Measurements from ENCODE around the gene NEK10.
"Not testable (repeated sequence)": the region's sequence is repeated elsewhere in the genome, so short reads cannot be mapped to it uniquely, and the experiment has no call there.

NEK10 gene, protein sequence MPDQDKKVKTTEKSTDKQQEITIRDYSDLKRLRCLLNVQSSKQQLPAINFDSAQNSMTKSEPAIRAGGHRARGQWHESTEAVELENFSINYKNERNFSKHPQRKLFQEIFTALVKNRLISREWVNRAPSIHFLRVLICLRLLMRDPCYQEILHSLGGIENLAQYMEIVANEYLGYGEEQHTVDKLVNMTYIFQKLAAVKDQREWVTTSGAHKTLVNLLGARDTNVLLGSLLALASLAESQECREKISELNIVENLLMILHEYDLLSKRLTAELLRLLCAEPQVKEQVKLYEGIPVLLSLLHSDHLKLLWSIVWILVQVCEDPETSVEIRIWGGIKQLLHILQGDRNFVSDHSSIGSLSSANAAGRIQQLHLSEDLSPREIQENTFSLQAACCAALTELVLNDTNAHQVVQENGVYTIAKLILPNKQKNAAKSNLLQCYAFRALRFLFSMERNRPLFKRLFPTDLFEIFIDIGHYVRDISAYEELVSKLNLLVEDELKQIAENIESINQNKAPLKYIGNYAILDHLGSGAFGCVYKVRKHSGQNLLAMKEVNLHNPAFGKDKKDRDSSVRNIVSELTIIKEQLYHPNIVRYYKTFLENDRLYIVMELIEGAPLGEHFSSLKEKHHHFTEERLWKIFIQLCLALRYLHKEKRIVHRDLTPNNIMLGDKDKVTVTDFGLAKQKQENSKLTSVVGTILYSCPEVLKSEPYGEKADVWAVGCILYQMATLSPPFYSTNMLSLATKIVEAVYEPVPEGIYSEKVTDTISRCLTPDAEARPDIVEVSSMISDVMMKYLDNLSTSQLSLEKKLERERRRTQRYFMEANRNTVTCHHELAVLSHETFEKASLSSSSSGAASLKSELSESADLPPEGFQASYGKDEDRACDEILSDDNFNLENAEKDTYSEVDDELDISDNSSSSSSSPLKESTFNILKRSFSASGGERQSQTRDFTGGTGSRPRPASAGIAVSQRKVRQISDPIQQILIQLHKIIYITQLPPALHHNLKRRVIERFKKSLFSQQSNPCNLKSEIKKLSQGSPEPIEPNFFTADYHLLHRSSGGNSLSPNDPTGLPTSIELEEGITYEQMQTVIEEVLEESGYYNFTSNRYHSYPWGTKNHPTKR

DNA sequence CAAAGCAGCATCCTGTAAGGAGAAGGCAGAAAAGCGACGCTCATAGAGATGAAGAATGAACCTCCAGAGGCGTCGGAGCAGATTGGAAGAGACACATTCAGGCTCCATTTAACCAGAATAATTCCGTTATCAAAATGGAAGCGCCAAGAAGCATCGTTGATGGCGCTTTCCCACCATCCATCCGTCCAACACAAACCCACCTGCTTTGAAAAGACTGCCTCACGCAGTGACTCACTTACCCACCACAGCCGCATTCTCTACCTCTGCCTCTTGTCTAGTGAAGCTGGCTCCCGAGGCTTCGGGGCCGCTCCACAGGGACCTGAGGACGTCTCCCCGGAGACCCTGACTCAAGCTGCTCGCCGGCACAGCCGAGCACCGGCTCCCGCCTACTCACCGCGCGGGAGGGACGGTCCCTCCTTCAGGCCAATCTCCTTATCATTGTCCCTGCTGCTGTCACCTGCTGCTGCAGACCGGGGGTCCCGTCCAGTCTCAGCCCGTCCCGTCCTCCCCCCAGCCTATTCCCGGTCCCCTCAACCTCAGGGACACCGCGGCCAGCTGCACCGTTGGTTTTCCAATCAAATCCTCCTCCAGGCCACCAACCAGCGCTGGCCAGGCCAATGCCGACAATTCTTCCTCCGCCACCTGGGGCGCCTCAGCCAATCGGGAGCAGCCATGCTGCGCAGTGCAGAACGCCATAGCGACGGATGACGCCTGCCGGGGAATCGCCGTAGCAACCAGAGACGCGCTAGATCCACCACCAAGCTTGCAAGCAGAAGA, at the start of gene NEK10:
TSS of gene NEK10 (minus strand) at position 553 of the 777 bp plus-strand sequence. CDS start 16,501 bp downstream, outside the sequence.
- no peak for DNase-seq (ENCODE audit: low read depth, low spot score)
- Histone ChIP-seq H3K36me3 (ENCODE audit: insufficient read depth, low read length) (no peaks in the 10 kb centered on the region), H3K4me3 (peak within 1 kb of the TSS; percentile 76), H3K9ac (ENCODE audit: insufficient read length) (no peak within 1 kb of the TSS), H3K9me3 (ENCODE audit: low read depth, low read length) (no peaks in the 10 kb centered on the region), H3K27ac (no peak within 1 kb of the TSS)
- TF ChIP-seq FOXP2 (optimal IDR thresholded peaks at IDR 0.05; ENCODE audit: control extremely low read depth, extremely low read length, insufficient read depth) (no peak), EZH2 (IDR thresholded peaks at IDR 0.05) (no peak), POLR2AphosphoS5 (IDR thresholded peaks at IDR 0.05; ENCODE audit: borderline replicate concordance, low read depth, low read length) (no peak)

DNA sequence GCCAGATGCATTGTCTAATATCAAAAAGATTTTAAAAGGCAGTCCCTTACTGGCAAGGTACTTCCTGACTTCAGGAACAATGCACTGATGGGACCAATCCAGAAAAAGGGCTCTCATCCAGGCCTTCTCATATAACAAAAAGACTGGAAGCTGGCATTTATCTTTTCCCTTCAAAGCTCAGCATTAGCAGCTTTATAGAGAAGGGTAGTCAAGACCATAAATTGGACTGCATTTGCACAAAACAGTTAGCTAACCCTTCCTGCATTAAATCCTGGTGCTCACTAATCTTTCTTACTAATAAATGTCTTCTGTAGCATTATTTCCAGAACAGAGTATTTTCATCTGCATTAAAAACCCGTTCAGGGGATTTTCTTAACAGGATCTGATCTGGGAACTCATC, 46.0 kb upstream of the NEK10 start:
- Histone ChIP-seq H3K27ac (no peak overlapping the region), H3K4me3 (no peak overlapping the region), H3K9ac (ENCODE audit: insufficient read length) (no peak overlapping the region), H3K9me3 (ENCODE audit: low read depth, low read length) (no peaks in the 10 kb centered on the region), H3K36me3 (ENCODE audit: insufficient read depth, low read length) (peaks cover 4% of the 10 kb centered on the region; the same call in 1 of the 2 replicates)
- no peak for DNase-seq (ENCODE audit: low read depth, low spot score)
- TF ChIP-seq POLR2AphosphoS5 (IDR thresholded peaks at IDR 0.05; ENCODE audit: borderline replicate concordance, low read depth, low read length) (no peak), EZH2 (IDR thresholded peaks at IDR 0.05) (no peak), FOXP2 (optimal IDR thresholded peaks at IDR 0.05; ENCODE audit: control extremely low read depth, extremely low read length, insufficient read depth) (no peak)

DNA sequence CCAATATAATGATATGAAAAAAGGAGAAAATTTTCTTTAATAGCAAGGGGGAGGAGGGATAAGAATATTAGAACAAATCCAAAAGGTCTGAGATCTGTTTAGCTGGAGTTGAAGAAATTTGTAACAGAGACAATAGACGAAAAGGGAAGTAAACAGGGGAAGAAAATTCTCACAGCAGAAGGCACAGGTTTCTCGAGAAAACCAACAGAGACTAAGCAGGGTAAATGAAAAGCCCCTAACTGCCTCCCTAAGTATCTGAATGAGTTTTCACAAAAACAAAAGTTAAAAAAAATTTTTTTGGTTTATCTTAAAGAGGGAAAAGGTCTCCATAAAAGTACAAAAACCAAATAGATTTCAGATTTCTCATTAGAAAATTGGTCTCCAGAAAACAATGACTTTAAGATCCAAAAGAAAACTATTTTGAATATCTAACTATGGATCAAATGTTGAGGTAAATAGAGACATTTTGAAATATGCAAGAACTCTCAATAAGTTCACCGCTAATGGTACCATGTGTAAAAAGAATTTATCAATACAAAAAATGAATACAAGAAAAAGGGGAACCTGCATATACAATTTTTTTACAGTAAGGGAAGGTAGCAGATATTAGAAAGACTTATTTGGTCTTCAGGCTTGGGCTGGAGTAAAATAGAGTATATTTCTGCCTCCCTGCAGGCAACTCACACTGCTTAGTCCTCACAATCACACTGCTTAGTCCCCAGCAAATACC, 23.9 kb upstream of the NEK10 start:
- Histone ChIP-seq H3K9me3 (ENCODE audit: low read depth, low read length) (no peaks in the 10 kb centered on the region), H3K36me3 (ENCODE audit: insufficient read depth, low read length) (no peaks in the 10 kb centered on the region), H3K9ac (ENCODE audit: insufficient read length) (no peak overlapping the region), H3K4me3 (no peak overlapping the region), H3K27ac (no peak overlapping the region)
- TF ChIP-seq EZH2 (IDR thresholded peaks at IDR 0.05) (no peak), POLR2AphosphoS5 (IDR thresholded peaks at IDR 0.05; ENCODE audit: borderline replicate concordance, low read depth, low read length) (no peak), FOXP2 (optimal IDR thresholded peaks at IDR 0.05; ENCODE audit: control extremely low read depth, extremely low read length, insufficient read depth) (no peak)
- no peak for DNase-seq (ENCODE audit: low read depth, low spot score)

DNA sequence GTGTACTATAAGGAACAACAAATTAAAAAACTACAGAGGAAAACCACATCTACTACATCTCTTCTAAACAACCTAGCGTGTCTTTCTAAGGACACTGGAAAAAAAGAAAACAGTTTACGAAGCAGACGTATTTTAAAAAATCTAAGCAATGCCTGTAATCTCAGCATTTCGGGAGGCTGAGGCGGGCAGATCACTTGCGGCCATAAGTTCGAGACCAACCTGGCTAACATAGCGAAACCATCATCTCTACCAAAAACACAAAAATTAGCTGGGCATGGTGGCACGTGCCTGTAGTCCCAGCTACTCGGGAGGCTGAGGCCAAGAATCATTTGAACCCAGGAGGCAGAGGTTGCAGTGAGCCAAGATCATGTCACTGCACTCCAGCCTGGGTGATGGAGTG, 23.2 kb upstream of the NEK10 start:
- H3K9ac ChIP-seq (ENCODE audit: insufficient read length); H3K36me3 ChIP-seq (ENCODE audit: insufficient read depth, low read length); H3K27ac ChIP-seq; H3K4me3 ChIP-seq; DNase-seq (ENCODE audit: low read depth, low spot score); H3K9me3 ChIP-seq (ENCODE audit: low read depth, low read length): not testable (repeated sequence)

DNA sequence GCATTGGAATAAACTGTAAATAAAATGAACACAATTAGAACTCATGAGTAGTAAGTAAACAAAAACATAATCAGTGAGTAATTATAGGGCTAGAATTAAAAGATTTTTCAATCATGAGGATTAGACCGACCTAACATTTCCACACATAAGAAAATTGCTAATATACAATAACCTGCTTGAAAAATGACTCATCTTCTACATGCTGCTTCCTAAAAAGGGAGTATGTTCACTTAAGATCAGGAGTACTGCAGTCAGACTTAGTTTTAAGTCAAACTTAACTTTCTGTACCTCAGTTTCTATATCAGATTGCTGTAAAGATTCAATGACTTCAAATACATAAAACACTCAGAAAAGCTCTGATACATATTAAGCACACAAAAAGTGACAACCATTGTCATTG, 22.6 kb upstream of the NEK10 start:
- Histone ChIP-seq H3K9me3 (ENCODE audit: low read depth, low read length) (no peaks in the 10 kb centered on the region), H3K9ac (ENCODE audit: insufficient read length) (no peak overlapping the region), H3K4me3 (no peak overlapping the region), H3K36me3 (ENCODE audit: insufficient read depth, low read length) (no peaks in the 10 kb centered on the region), H3K27ac (no peak overlapping the region)
- DNase-seq (ENCODE audit: low read depth, low spot score): no peak
- TF ChIP-seq FOXP2 (optimal IDR thresholded peaks at IDR 0.05; ENCODE audit: control extremely low read depth, extremely low read length, insufficient read depth) (no peak), EZH2 (IDR thresholded peaks at IDR 0.05) (no peak), POLR2AphosphoS5 (IDR thresholded peaks at IDR 0.05; ENCODE audit: borderline replicate concordance, low read depth, low read length) (no peak)

DNA sequence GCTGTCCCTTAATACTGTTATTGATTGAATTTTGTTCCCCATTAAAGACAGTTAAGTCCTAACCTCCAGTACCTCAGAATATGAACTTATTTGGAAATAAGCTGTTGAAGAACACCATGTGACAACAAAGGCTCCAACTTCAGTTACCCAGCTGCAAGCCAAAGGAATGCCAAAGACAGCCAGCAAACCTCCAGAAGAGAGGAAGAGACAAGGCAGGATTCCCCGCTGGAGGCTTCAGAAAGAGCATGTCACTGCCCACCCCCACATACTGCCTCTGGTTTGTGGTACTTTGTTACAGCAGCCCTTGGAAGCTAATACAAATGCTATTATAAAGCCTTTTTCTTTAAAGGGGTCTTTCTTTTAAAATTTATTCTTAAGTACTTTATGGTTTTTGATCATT, 18.4 kb upstream of the NEK10 start:
- H3K9ac ChIP-seq (ENCODE audit: insufficient read length): no peak overlapping the region
- TF ChIP-seq FOXP2 (optimal IDR thresholded peaks at IDR 0.05; ENCODE audit: control extremely low read depth, extremely low read length, insufficient read depth) (no peak), EZH2 (IDR thresholded peaks at IDR 0.05) (no peak)
- H3K4me3 ChIP-seq: no peak overlapping the region
- DNase-seq (ENCODE audit: low read depth, low spot score): no peak
- no peak overlapping the region for H3K27ac ChIP-seq
- no peaks in the 10 kb centered on the region for H3K9me3 ChIP-seq (ENCODE audit: low read depth, low read length)
- no peaks in the 10 kb centered on the region for H3K36me3 ChIP-seq (ENCODE audit: insufficient read depth, low read length)

DNA sequence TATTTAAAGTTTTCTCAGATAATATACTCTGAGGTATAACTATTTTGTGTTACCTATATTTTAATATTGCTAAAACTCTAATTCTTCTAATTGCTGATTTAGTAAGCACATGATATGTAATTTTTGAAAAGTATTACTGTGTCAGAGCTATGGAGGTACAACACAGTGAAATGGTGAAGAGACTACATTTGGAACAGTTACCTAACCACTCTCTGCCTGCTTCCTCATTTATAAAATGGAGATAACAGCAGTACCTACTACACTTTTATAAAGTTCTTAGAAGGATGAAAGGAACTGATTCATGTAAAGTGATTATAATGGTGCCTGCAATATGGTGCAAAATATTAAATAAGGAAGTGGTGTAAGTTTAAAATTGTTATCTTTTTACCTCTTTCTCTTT, 16.3 kb upstream of the NEK10 start:
- no peaks in the 10 kb centered on the region for H3K36me3 ChIP-seq (ENCODE audit: insufficient read depth, low read length)

More for the DNA sequence above, 16.3 kb upstream of the NEK10 start:
- H3K27ac ChIP-seq: no peak overlapping the region
- no peak for DNase-seq (ENCODE audit: low read depth, low spot score)
- no peak for TF ChIP-seq POLR2AphosphoS5 (IDR thresholded peaks at IDR 0.05; ENCODE audit: borderline replicate concordance, low read depth, low read length)
- TF ChIP-seq FOXP2 (optimal IDR thresholded peaks at IDR 0.05; ENCODE audit: control extremely low read depth, extremely low read length, insufficient read depth): no peak
- no peak for TF ChIP-seq EZH2 (IDR thresholded peaks at IDR 0.05)
- no peak overlapping the region for H3K9ac ChIP-seq (ENCODE audit: insufficient read length)
- H3K4me3 ChIP-seq: no peak overlapping the region
- no peaks in the 10 kb centered on the region for H3K9me3 ChIP-seq (ENCODE audit: low read depth, low read length)

Measured in SK-N-MC (cell line).